Panc1 (cell line): Measurements from ENCODE around the gene TMEFF1. TPM values are rescaled to one million over a fixed set of nuclear protein-coding genes. Genes with fewer than 3 reads are reported as not detected.

Experiments used
- ATAC-seq: fragments of 200-7000 bp; cut with Tn5 transposase; 2 replicates; pipeline ENCODE4 v1.9.1; 2020; ENCODE audit warnings: mild to moderate bottlenecking, moderate library complexity
- BruUV-seq: library from RNA; stranded (reverse); fragments of 400-500 nt; replicated peaks from 2 replicates; lab custom pipeline; 2021; lab: Mats Ljungman, UMichigan
- CTCF ChIA-PET: fragments of 300-600 bp; sonication (Branson Sonifier 250); formaldehyde crosslinking; loops from one replicate; lab custom pipeline; 2022; ENCODE audit warnings: antibody characterized with exemption; lab: Charles Lee
- POLR2A ChIA-PET: fragments of 300-600 bp; sonication (Branson Sonifier 250); formaldehyde crosslinking; loops from one replicate; lab custom pipeline; 2022; ENCODE audit warnings: antibody characterized with exemption; lab: Charles Lee
- DNase-seq: peaks from one replicate; pipeline ENCODE4 v3.0.0-alpha.2; 2010; ENCODE audit warnings: low read depth, low spot score
- H3K27ac ChIP-seq: 2 replicates; pipeline ENCODE4 v1.5.1; 2011; ENCODE audit warnings: mild to moderate bottlenecking, low read length, inconsistent platforms
- H3K27me3 ChIP-seq: fragments of 200-500 bp; sonication (Bioruptor generic); 2 replicates; pipeline ENCODE4 v1.6.0; 2014; ENCODE audit warnings: low read length, inconsistent platforms; ENCODE audit not compliant: control insufficient read depth, insufficient read depth
- H3K36me3 ChIP-seq: fragments of 200-500 bp; sonication (Bioruptor generic); 2 replicates; pipeline ENCODE4 v1.5.1; 2014; ENCODE audit warnings: inconsistent platforms, mild to moderate bottlenecking, low read length, moderate library complexity; ENCODE audit not compliant: control insufficient read depth, insufficient read depth
- H3K4me1 ChIP-seq: 2 replicates; pipeline ENCODE4 v1.5.1; 2011; ENCODE audit warnings: inconsistent platforms, mild to moderate bottlenecking, low read length, moderate library complexity; ENCODE audit not compliant: control insufficient read depth, insufficient read depth
- H3K4me3 ChIP-seq, 2 experiments: 2 replicates each; pipeline ENCODE4 v1.5.1; 2011 to 2012; ENCODE audit warnings: low read depth in 2 of 2, low read length in 2 of 2, mild to moderate bottlenecking in 2 of 2, inconsistent platforms in 1 of 2, moderate library complexity in 1 of 2
- H3K9me3 ChIP-seq: fragments of 200-500 bp; sonication (Bioruptor generic); 2 replicates; pipeline ENCODE4 v1.5.1; 2014; ENCODE audit warnings: low read depth, mild to moderate bottlenecking, inconsistent platforms, low read length, moderate library complexity; ENCODE audit not compliant: control insufficient read depth, insufficient read depth
- CTCF ChIP-seq: fragments of 450-650 bp; IDR thresholded peaks from 2 replicates; pipeline ENCODE4 v1.5.1; 2017; ENCODE audit warnings: mild to moderate bottlenecking
- POLR2AphosphoS5 ChIP-seq: IDR thresholded peaks from 2 replicates; pipeline ENCODE4 v1.6.1; 2012; ENCODE audit warnings: mild to moderate bottlenecking, low read depth, low read length, moderate library complexity
- REST ChIP-seq, 2 experiments: IDR thresholded peaks; 2 replicates each; pipeline ENCODE4 v1.6.1; 2011 to 2012; ENCODE audit warnings: low read depth in 2 of 2, control low read depth in 1 of 2, low read length in 1 of 2, mild to moderate bottlenecking in 1 of 2, moderate library complexity in 1 of 2; ENCODE audit not compliant: insufficient read depth in 1 of 2
- SIN3A ChIP-seq: IDR thresholded peaks from 2 replicates; pipeline ENCODE4 v1.6.1; 2012; ENCODE audit warnings: low read depth, mild to moderate bottlenecking, low read length, moderate library complexity, borderline replicate concordance; ENCODE audit not compliant: insufficient read depth
- TCF7L2 ChIP-seq: IDR thresholded peaks from 2 replicates; pipeline ENCODE4 v1.6.1; 2011; ENCODE audit warnings: mild to moderate bottlenecking, low read depth, low read length, inconsistent platforms
- in situ Hi-C: cut with HindIII; loops from 2 replicates; pipeline ENCODE4 v1.10.0; 2016; ENCODE audit warnings: low sequenced_read_pairs, low pct_unique_long_range_greater_than_20kb
- intact Hi-C: fragments of 100-400 bp; cut with micrococcal nuclease; formaldehyde crosslinking; loops from one replicate; pipeline ENCODE4 v1.10.0; 2022; ENCODE audit not compliant: unreplicated experiment
- total RNA-seq: library from RNA; stranded (reverse); gene quantifications from one replicate; pipeline ENCODE4 v1.2.1, GENCODE V29; 2021; ENCODE audit not compliant: unreplicated experiment

TMEFF1 gene
- total RNA-seq, 1 experiment from 2014 or later = 2.2 TPM

- POLR2A ChIA-PET = no interaction called here
- Histone ChIP-seq H3K27me3 (no peaks in the 10 kb centered on the region), H3K4me1 (no peaks in the 10 kb centered on the region), H3K9me3 (no peaks in the 10 kb centered on the region), H3K4me3 (no peak overlapping the region), H3K36me3 (no peaks in the 10 kb centered on the region), H3K27ac (no peak overlapping the region)
- no peak for TF ChIP-seq POLR2AphosphoS5
- no peak for TF ChIP-seq TCF7L2
- no peak for TF ChIP-seq SIN3A
- TF ChIP-seq REST (IDR thresholded peaks at IDR 0.05; ENCODE audit: insufficient read depth in 1 of 2, low read depth in 2 of 2, low read length in 1 of 2) = no peak
- TF ChIP-seq CTCF = no peak
- ATAC-seq (no peak), DNase-seq (no peak)
- in situ Hi-C loops (no loop called here), intact Hi-C loops (no loop called here)
- no TSS peak for BruUV-seq
- CTCF ChIA-PET = no interaction called here
Measured at GRCh38 chr9:100583014-100583802, 110.3 kb downstream of the TMEFF1 start.

- H3K9me3 ChIP-seq = no peaks in the 10 kb centered on the region
- TF ChIP-seq POLR2AphosphoS5 (no peak), TCF7L2 (no peak), REST (IDR thresholded peaks at IDR 0.05; ENCODE audit: insufficient read depth in 1 of 2, low read depth in 2 of 2, low read length in 1 of 2) (no peak), SIN3A (no peak), CTCF (no peak)
- BruUV-seq = no TSS peak
- ATAC-seq (no peak), DNase-seq (no peak)
- intact Hi-C loops (no loop called here), in situ Hi-C loops (no loop called here)
- H3K27me3 ChIP-seq = no peaks in the 10 kb centered on the region
- no peaks in the 10 kb centered on the region for H3K4me1 ChIP-seq
- ChIA-PET CTCF (no interaction called here), POLR2A (no interaction called here)
- no peaks in the 10 kb centered on the region for H3K36me3 ChIP-seq
- H3K4me3 ChIP-seq = no peak overlapping the region
- H3K27ac ChIP-seq = no peak overlapping the region
Measured at GRCh38 chr9:100584951-100585350, 112.0 kb downstream of the TMEFF1 start.
